B cell (primary cell): ENCODE measurements around the gene SFMBT1. TPM values are rescaled to one million over a fixed set of nuclear protein-coding genes. Genes with fewer than 3 reads are reported as not detected.
"Not testable (repeated sequence)": the region's sequence is repeated elsewhere in the genome, so short reads cannot be mapped to it uniquely, and the experiment has no call there.

Experiments
- ATAC-seq: fragments of 200-7000 bp; cut with Tn5 transposase; one replicate; pipeline ENCODE4 v1.10.0; 2021; ENCODE audit warnings: low read depth, mild to moderate bottlenecking, moderate number of reproducible peaks, moderate library complexity
- CTCF ChIA-PET: fragments of 350-600 bp; sonication (Branson Sonifier 250); formaldehyde crosslinking; loops from one replicate; lab custom pipeline; 2021; ENCODE audit warnings: antibody characterized with exemption, inconsistent platforms; lab: Charles Lee
- POLR2A ChIA-PET: fragments of 350-600 bp; sonication (Branson Sonifier 250); formaldehyde crosslinking; loops from one replicate; lab custom pipeline; 2021; ENCODE audit warnings: antibody characterized with exemption; lab: Charles Lee
- DNase-seq: peaks from one replicate; pipeline ENCODE4 v3.0.0; 2013
- H2AFZ ChIP-seq: 2 replicates; pipeline ENCODE4 v1.6.1; 2012; ENCODE audit warnings: mild to moderate bottlenecking, low read depth, low read length; ENCODE audit not compliant: insufficient read depth, poor library complexity, severe bottlenecking
- H3K27ac ChIP-seq, 2 donors: 1 replicate in 1 of 2; 2 replicates in 1 of 2; pipeline ENCODE4 v1.5.1; 2012 to 2013; ENCODE audit warnings: low read length in 2 of 2, mild to moderate bottlenecking in 2 of 2, moderate library complexity in 1 of 2
- H3K27me3 ChIP-seq, 4 experiments: fragments of 200-600 bp in 1 of 4; sonication (generic) in 1 of 4; replicated peaks in 1 of 4; 1 replicate in 2 of 4; 2 replicates in 2 of 4; pipeline versions ENCODE4 v1.6.1 to v1.7.0; 2013 to 2016; ENCODE audit warnings: low read length in 3 of 4, mild to moderate bottlenecking in 2 of 4, mixed read lengths in 1 of 4, moderate library complexity in 1 of 4; ENCODE audit not compliant: insufficient read depth in 4 of 4, control insufficient read depth in 3 of 4; ENCODE audit errors: control extremely low read depth in 1 of 4
- H3K36me3 ChIP-seq, 2 experiments: replicated peaks in 1 of 2; 1 replicate in 1 of 2; 2 replicates in 1 of 2; pipeline versions ENCODE4 v1.6.1 to v1.7.1; 2013; ENCODE audit warnings: low read length in 1 of 2; ENCODE audit not compliant: insufficient read depth in 2 of 2, control insufficient read depth in 1 of 2; ENCODE audit errors: control extremely low read depth in 1 of 2, extremely low read depth in 1 of 2
- H3K4me1 ChIP-seq, 2 donors: fragments of 200-600 bp in 1 of 2; sonication (generic) in 1 of 2; 1 replicate in 1 of 2; 2 replicates in 1 of 2; pipeline versions ENCODE4 v1.5.1 to v1.6.1; 2013 to 2017; ENCODE audit warnings: low read length in 2 of 2; ENCODE audit not compliant: control insufficient read depth in 2 of 2, insufficient read depth in 2 of 2
- H3K4me2 ChIP-seq: replicated peaks from 2 replicates; pipeline ENCODE3; 2012; ENCODE audit warnings: mild to moderate bottlenecking, low read depth, low read length; ENCODE audit not compliant: poor library complexity, severe bottlenecking
- H3K4me3 ChIP-seq, 5 experiments: fragments of 200-600 bp in 1 of 5; sonication (generic) in 1 of 5; 1 replicate in 3 of 5; 2 replicates in 2 of 5; pipeline versions ENCODE4 v1.5.1 to v1.7.0; 2011 to 2016; ENCODE audit warnings: low read length in 4 of 5, mild to moderate bottlenecking in 4 of 5, low read depth in 2 of 5, control low read depth in 1 of 5, moderate library complexity in 1 of 5; ENCODE audit not compliant: insufficient read depth in 1 of 5; ENCODE audit errors: control extremely low read depth in 1 of 5, extremely low read depth in 1 of 5
- H3K79me2 ChIP-seq: fragments of 200-600 bp; sonication (generic); one replicate; pipeline ENCODE4 v1.6.0; 2016; ENCODE audit warnings: low read length; ENCODE audit not compliant: control insufficient read depth, insufficient read depth
- H3K9ac ChIP-seq: fragments of 200-600 bp; sonication (generic); 2 replicates; pipeline ENCODE4 v1.6.1; 2017; ENCODE audit warnings: mild to moderate bottlenecking, low read length, moderate library complexity
- H3K9me3 ChIP-seq, 3 donors: one replicate each; pipeline versions ENCODE4 v1.6.1 to v1.7.1; 2013; ENCODE audit warnings: low read length in 2 of 3; ENCODE audit not compliant: control insufficient read depth in 2 of 3, insufficient read depth in 1 of 3; ENCODE audit errors: control extremely low read depth in 1 of 3
- H4K20me1 ChIP-seq: 2 replicates; pipeline ENCODE4 v1.6.0; 2012; ENCODE audit warnings: mild to moderate bottlenecking, low read length; ENCODE audit not compliant: insufficient read depth, control insufficient read depth, poor library complexity, severe bottlenecking
- H3K27ac Mint-ChIP-seq: one replicate; pipeline ENCODE4 v1.8.0; 2021; ENCODE audit warnings: mixed read lengths
- H3K27me3 Mint-ChIP-seq: one replicate; pipeline ENCODE4 v1.8.0; 2021; ENCODE audit warnings: mixed read lengths
- H3K4me1 Mint-ChIP-seq: one replicate; pipeline ENCODE4 v1.8.0; 2021; ENCODE audit warnings: mixed read lengths
- H3K4me3 Mint-ChIP-seq: one replicate; pipeline ENCODE4 v1.8.0; 2021; ENCODE audit warnings: mixed read lengths
- H3K9me3 Mint-ChIP-seq: one replicate; pipeline ENCODE4 v1.8.0; 2022; ENCODE audit warnings: mixed read lengths; ENCODE audit not compliant: insufficient read depth
- CTCF ChIP-seq: fragments of 200-600 bp; IDR thresholded peaks from one replicate; pipeline ENCODE4 v1.8.0; 2022; ENCODE audit warnings: antibody characterized with exemption, mild to moderate bottlenecking
- EZH2 ChIP-seq: IDR thresholded peaks from 2 replicates; pipeline ENCODE4 v1.6.1; 2012; ENCODE audit warnings: borderline replicate concordance, low read depth, mild to moderate bottlenecking, moderate library complexity, low read length; ENCODE audit not compliant: insufficient read depth, poor library complexity, severe bottlenecking
- WGBS: methylation state at CpG from one replicate; pipeline ENCODE4 v1.1.5; 2013; ENCODE audit warnings: missing lambda C conversion rate; ENCODE audit not compliant: insufficient coverage; 5-methylcytosine and 5-hydroxymethylcytosine counted together
- intact Hi-C: fragments of 100-400 bp; cut with micrococcal nuclease; formaldehyde crosslinking; loops from one replicate; pipeline ENCODE4 v1.10.0; 2022
- polyA plus RNA-seq: library from polyadenylated mRNA; depleted of rRNA; stranded (reverse); fragments of >200 nt; gene quantifications from 2 replicates; pipeline ENCODE4 v1.2.3, GENCODE V29; 2012
- total RNA-seq, 2 donors: library from RNA; stranded (reverse); fragments of 120-200 nt in 1 of 2; gene quantifications; 1 replicate in 1 of 2; 2 replicates in 1 of 2; pipeline versions ENCODE4 v1.2.3 to v1.2.4, GENCODE V29; 2013 to 2022

SFMBT1 gene
- total and polyA plus RNA-seq, 2 donors (not counting 1 experiment from before 2014, with no cell fraction given), result 9.9 to 55.8 TPM

- DNase-seq (no peak), ATAC-seq (no peak)
- peaks cover 18 to 20% of the 10 kb centered on the region in 2 donors for H3K4me1 ChIP-seq
- Mint-ChIP-seq H3K4me3 (no peak overlapping the region), H3K4me1 (peaks cover 54% of the 10 kb centered on the region), H3K27ac (peak overlapping the region; percentile 69), H3K27me3 (no peaks in the 10 kb centered on the region), H3K9me3 (no peaks in the 10 kb centered on the region)
- H3K36me3 ChIP-seq, result no peaks in the 10 kb centered on the region
- CTCF ChIA-PET, result interaction anchor here (0.9 to 1.5 kb wide), 3 partner anchors 9 to 101 kb away, joined by 3 to 6 read pairs (median 4); no protein-coding TSS in a partner anchor
- H3K9me3 ChIP-seq, result no peaks in the 10 kb centered on the region
- H3K4me3 ChIP-seq, result no peak overlapping the region
- no peaks in the 10 kb centered on the region for H3K27me3 ChIP-seq
- no peak overlapping the region for H3K9ac ChIP-seq
- intact Hi-C loops, result no loop called here
- no peak overlapping the region for H3K4me2 ChIP-seq
- H3K27ac ChIP-seq, result no peak overlapping the region
- no peak overlapping the region for H2AFZ ChIP-seq
- no peak for TF ChIP-seq EZH2
- TF ChIP-seq CTCF, result no peak
- H4K20me1 ChIP-seq, result peaks cover 39% of the 10 kb centered on the region
- H3K79me2 ChIP-seq, result peaks cover 93% of the 10 kb centered on the region
- POLR2A ChIA-PET, result interaction anchor here (0.6 kb wide), 1 partner anchor 10 kb away, joined by 3 read pairs; no protein-coding TSS in a partner anchor
- WGBS, result 98% methylated on average over 7 of the region's 11 CpGs
Measured at GRCh38 chr3:53035825-53036619, 9.9 kb downstream of the SFMBT1 start.

GRCh38 chr3:53035018-53035417, 10.9 kb downstream of the SFMBT1 start:
- not testable (repeated sequence) for H3K27ac Mint-ChIP-seq

GRCh38 chr3:53034411-53034810, 11.5 kb downstream of the SFMBT1 start:
- H3K4me2 ChIP-seq, intact Hi-C loops, H3K27me3 Mint-ChIP-seq, H3K9me3 Mint-ChIP-seq, H3K27me3 ChIP-seq, DNase-seq, POLR2A ChIA-PET, ATAC-seq, H3K9ac ChIP-seq, H3K27ac Mint-ChIP-seq, H3K4me3 Mint-ChIP-seq, H3K4me3 ChIP-seq, H3K9me3 ChIP-seq, H3K27ac ChIP-seq, H2AFZ ChIP-seq, H3K36me3 ChIP-seq: not testable (repeated sequence)
- peaks cover 13 to 16% of the 10 kb centered on the region in 2 donors for H3K4me1 ChIP-seq
- CTCF ChIA-PET, result interaction anchor here (1.5 kb wide), 1 partner anchor 10 kb away, joined by 3 read pairs; no protein-coding TSS in a partner anchor
- peaks cover 93% of the 10 kb centered on the region for H3K79me2 ChIP-seq
- WGBS, result 96% methylated on average over 8 of the region's 10 CpGs
- peaks cover 52% of the 10 kb centered on the region for H3K4me1 Mint-ChIP-seq
- peaks cover 26% of the 10 kb centered on the region for H4K20me1 ChIP-seq

More at GRCh38 chr3:53035018-53035417, 10.9 kb downstream of the SFMBT1 start:
- H3K9me3 Mint-ChIP-seq, H3K27me3 ChIP-seq, intact Hi-C loops, H3K4me2 ChIP-seq, H3K27me3 Mint-ChIP-seq, DNase-seq, ATAC-seq, POLR2A ChIA-PET, H3K9ac ChIP-seq, H3K9me3 ChIP-seq, H3K4me3 Mint-ChIP-seq, H3K4me3 ChIP-seq, H2AFZ ChIP-seq, H3K36me3 ChIP-seq, H3K27ac ChIP-seq: not testable (repeated sequence)
- peaks cover 54% of the 10 kb centered on the region for H3K4me1 Mint-ChIP-seq
- H4K20me1 ChIP-seq, result peaks cover 29% of the 10 kb centered on the region
- 100% methylated on average over 3 of the region's 5 CpGs for WGBS
- H3K79me2 ChIP-seq, result peaks cover 93% of the 10 kb centered on the region
- H3K4me1 ChIP-seq, result peaks cover 14 to 18% of the 10 kb centered on the region in 2 donors
- CTCF ChIA-PET, result interaction anchor here (1.5 kb wide), 1 partner anchor 10 kb away, joined by 3 read pairs; no protein-coding TSS in a partner anchor
